Measurements from ENCODE around the gene CAMTA1. TPM values are rescaled to one million over a fixed set of nuclear protein-coding genes. Genes with fewer than 3 reads are reported as not detected.

CAMTA1 gene
- total RNA-seq, 2 donors from 2014 or later = 100 to 102 TPM

DNA sequence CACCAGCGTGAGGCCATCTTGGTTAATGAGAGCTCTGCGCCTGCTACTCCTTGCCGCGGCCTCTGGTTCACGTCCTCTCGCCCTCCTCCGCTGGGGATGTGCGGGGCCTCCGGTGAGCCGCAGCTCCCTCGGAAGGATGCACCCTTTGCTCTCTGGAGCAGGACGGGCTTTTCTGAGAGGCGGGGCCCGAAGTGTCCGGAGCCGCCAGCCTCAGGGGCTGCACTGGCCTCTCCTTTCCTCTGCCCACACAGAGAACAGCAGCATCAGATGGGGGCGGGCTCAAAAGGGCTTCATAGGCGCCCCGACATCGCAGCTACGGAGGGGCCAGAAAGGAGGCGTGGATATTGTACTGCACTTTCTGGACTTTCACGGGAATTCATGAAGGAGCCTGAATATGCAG lies 284.7 kb downstream of the CAMTA1 start:
- H3K36me3 ChIP-seq = no peaks in the 10 kb centered on the region
- WGBS = 8% methylated on average over 23 of the region's 23 CpGs
- TF ChIP-seq POLR2A (IDR thresholded peaks at IDR 0.05) = no peak
- intact Hi-C loops (cut with DNase I) = loop anchor here (5.0 kb wide), 2 partner anchors 278 to 338 kb away; no protein-coding TSS in a partner anchor
- no peak for DNase-seq (ENCODE audit: low spot score)
- H3K9me3 ChIP-seq = no peaks in the 10 kb centered on the region
- no peak overlapping the region for H3K27ac ChIP-seq
- H3K4me3 ChIP-seq = peak overlapping the region in 1 of 2 donors; percentile 6
- no peaks in the 10 kb centered on the region for H3K4me1 ChIP-seq (replicated peaks)
- H3K27me3 ChIP-seq (replicated peaks; ENCODE audit: insufficient read depth) = no peaks in the 10 kb centered on the region

DNA sequence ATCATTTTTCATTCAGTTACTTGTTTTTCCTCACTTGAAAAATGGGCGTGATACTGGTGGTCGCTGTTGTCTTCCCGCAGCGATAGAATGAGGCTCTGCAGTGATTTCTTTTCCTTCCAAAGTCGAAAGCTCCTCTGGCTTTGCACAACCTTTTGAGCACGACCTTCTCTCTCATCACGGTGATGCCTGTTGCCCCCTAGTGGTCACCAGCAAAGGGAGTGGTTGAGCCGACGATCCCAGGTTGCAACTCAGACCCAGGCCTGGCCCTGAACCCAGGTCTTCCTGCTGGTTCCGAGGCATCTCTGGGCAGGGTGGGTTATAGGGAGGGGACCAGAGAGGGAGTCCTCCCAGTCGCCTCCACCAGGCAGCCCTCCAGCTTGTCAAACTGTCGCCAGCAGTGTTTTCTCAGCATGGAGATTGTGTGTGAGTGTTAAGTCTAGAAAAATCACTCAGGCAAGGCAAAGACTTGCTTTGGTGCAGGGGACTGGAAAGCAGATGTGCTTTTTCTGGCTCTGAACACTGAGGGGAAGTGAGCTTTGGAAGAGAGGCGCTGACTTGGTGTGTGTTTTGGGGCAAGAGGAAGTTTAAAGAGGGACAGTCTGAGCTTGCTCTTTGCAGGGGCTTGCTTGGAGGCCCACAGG lies 285.3 kb downstream of the CAMTA1 start:
- TF ChIP-seq POLR2AphosphoS5 (IDR thresholded peaks at IDR 0.05) = peak; percentile 26
- TF ChIP-seq CTCF (IDR thresholded peaks at IDR 0.05) = peak; percentile 70 to 80 (median 74)
- no peak for TF ChIP-seq POLR2A (IDR thresholded peaks at IDR 0.05)
- H3K9me3 ChIP-seq = no peaks in the 10 kb centered on the region
- H3K4me3 ChIP-seq = peak overlapping the region in 1 of 2 donors; percentile 6
- H3K27ac ChIP-seq = no peak overlapping the region
- no peaks in the 10 kb centered on the region for H3K36me3 ChIP-seq
- DNase-seq (ENCODE audit: low spot score) = peak; percentile 58
- intact Hi-C loops (cut with DNase I) = loop anchor here (5.0 kb wide), 2 partner anchors 278 to 338 kb away; no protein-coding TSS in a partner anchor
- H3K27me3 ChIP-seq (replicated peaks; ENCODE audit: insufficient read depth) = no peaks in the 10 kb centered on the region
- no peaks in the 10 kb centered on the region for H3K4me1 ChIP-seq (replicated peaks)
- 10% methylated on average over 13 of the region's 13 CpGs for WGBS

GRCh38 chr1:7076117-7076516 lies 290.9 kb downstream of the CAMTA1 start:
- H3K27ac ChIP-seq = no peak overlapping the region
- intact Hi-C loops (cut with DNase I) = no loop called here
- WGBS = 60% methylated on average over 5 of the region's 5 CpGs

DNA sequence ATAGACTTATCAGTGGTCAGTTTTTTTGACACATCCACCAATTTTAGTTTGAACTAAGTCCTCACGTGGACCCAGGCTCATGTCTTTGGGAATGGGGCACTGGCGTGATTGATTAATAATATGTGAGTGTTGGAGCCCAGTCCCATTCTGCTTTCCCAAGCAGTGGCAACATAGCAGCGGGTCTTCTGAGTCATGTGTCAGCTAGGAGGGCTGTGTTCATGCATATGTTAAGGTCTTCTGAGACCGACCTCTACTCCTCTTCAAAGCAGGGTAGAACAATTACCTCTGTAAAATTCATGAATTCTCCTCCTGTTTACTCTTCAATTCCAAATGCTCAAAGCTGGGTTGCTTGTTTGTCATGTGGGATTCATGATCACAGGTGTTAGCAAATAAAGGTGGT lies 291.3 kb downstream of the CAMTA1 start:
- H3K4me3 ChIP-seq = no peak overlapping the region
- H3K27me3 ChIP-seq (replicated peaks; ENCODE audit: insufficient read depth) = no peaks in the 10 kb centered on the region
- no peaks in the 10 kb centered on the region for H3K36me3 ChIP-seq
- TF ChIP-seq POLR2AphosphoS5 (IDR thresholded peaks at IDR 0.05) (no peak), CTCF (IDR thresholded peaks at IDR 0.05) (no peak), POLR2A (IDR thresholded peaks at IDR 0.05) (no peak)
- no peaks in the 10 kb centered on the region for H3K9me3 ChIP-seq
- no peak for DNase-seq (ENCODE audit: low spot score)
- 65% methylated on average over 4 of the region's 4 CpGs for WGBS
- H3K4me1 ChIP-seq (replicated peaks) = no peaks in the 10 kb centered on the region
- no peak overlapping the region for H3K27ac ChIP-seq
- intact Hi-C loops (cut with DNase I) = no loop called here

More at GRCh38 chr1:7076117-7076516, 290.9 kb downstream of the CAMTA1 start:
- no peaks in the 10 kb centered on the region for H3K27me3 ChIP-seq (replicated peaks; ENCODE audit: insufficient read depth)
- H3K4me1 ChIP-seq (replicated peaks) = no peaks in the 10 kb centered on the region
- TF ChIP-seq CTCF (IDR thresholded peaks at IDR 0.05) = no peak
- TF ChIP-seq POLR2AphosphoS5 (IDR thresholded peaks at IDR 0.05) = no peak
- no peak for TF ChIP-seq POLR2A (IDR thresholded peaks at IDR 0.05)
- no peak overlapping the region for H3K4me3 ChIP-seq
- H3K36me3 ChIP-seq = no peaks in the 10 kb centered on the region
- no peaks in the 10 kb centered on the region for H3K9me3 ChIP-seq
- DNase-seq (ENCODE audit: low spot score) = no peak

DNA sequence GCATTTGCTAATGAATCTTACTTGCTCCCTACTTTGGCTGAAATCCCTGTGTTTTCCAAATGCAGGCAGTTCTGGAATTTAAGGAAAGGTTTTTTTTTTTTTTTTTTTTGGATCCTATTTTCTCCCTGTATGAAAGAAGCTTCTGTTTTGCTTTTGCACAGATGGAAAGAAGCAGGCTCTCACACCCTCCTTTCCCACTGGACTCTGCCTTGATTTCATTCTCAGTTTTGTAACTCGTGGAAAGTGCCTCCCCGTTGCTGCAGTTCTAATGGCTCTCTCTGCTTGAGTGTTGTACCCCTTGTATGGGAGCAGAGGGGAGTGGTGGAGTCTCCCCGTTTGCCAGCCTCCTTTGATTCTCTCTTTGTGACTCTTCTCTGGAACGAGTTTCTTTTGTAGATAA lies 291.9 kb downstream of the CAMTA1 start:
- DNase-seq (ENCODE audit: low spot score) = no peak
- intact Hi-C loops (cut with DNase I) = no loop called here
- no peaks in the 10 kb centered on the region for H3K9me3 ChIP-seq
- H3K27ac ChIP-seq = no peak overlapping the region
- no peaks in the 10 kb centered on the region for H3K4me1 ChIP-seq (replicated peaks)
- H3K36me3 ChIP-seq = no peaks in the 10 kb centered on the region
- H3K4me3 ChIP-seq = no peak overlapping the region
- H3K27me3 ChIP-seq (replicated peaks; ENCODE audit: insufficient read depth) = no peaks in the 10 kb centered on the region
- WGBS = 66% methylated on average over 4 of the region's 4 CpGs
- TF ChIP-seq POLR2A (IDR thresholded peaks at IDR 0.05) (no peak), CTCF (IDR thresholded peaks at IDR 0.05) (no peak), POLR2AphosphoS5 (IDR thresholded peaks at IDR 0.05) (no peak)

Data from prostate gland (tissue), 2 donors.